ENCODE data around the gene TMPRSS15. TPM values are rescaled to one million over a fixed set of nuclear protein-coding genes. Genes with fewer than 3 reads are reported as not detected.

The TMPRSS15 gene
- total RNA-seq, 1 experiment from 2014 or later, result not detected

- TF ChIP-seq ZNF512 (CRISPR knock-in tag; IDR thresholded peaks at IDR 0.05; ENCODE audit: borderline replicate concordance), result no peak
- TF ChIP-seq USF1 (CRISPR knock-in tag; IDR thresholded peaks at IDR 0.05), result no peak
- TF ChIP-seq CDX4 (CRISPR knock-in tag; IDR thresholded peaks at IDR 0.05; ENCODE audit: borderline replicate concordance), result no peak
Measured at GRCh38 chr21:18424276-18424675, 20.7 kb upstream of the TMPRSS15 start (continued).

- Mint-ChIP-seq H3K4me1 (peaks cover 4% of the 10 kb centered on the region), H3K4me3 (no peak overlapping the region), H3K9me3 (no peaks in the 10 kb centered on the region), H3K27me3 (ENCODE audit: low read depth) (no peaks in the 10 kb centered on the region), H3K27ac (no peak overlapping the region), H3K36me3 (no peaks in the 10 kb centered on the region)
- no peak for TF ChIP-seq FOXP1 (CRISPR knock-in tag; IDR thresholded peaks at IDR 0.05; ENCODE audit: borderline replicate concordance)
- TF ChIP-seq ZNF263 (CRISPR knock-in tag; IDR thresholded peaks at IDR 0.05; ENCODE audit: low read depth), result no peak
- TF ChIP-seq E2F1 (CRISPR knock-in tag; IDR thresholded peaks at IDR 0.05), result no peak
- no peak for TF ChIP-seq SMAD3 (CRISPR knock-in tag; IDR thresholded peaks at IDR 0.05; ENCODE audit: borderline replicate concordance)
- TF ChIP-seq NR2C2 (CRISPR knock-in tag; IDR thresholded peaks at IDR 0.05), result no peak
- no peak for TF ChIP-seq CBFB (CRISPR knock-in tag; IDR thresholded peaks at IDR 0.05; ENCODE audit: low read depth)
- no peak for TF ChIP-seq PRRX2 (CRISPR knock-in tag; IDR thresholded peaks at IDR 0.05)
- no peak for TF ChIP-seq USF1 (CRISPR knock-in tag; IDR thresholded peaks at IDR 0.05)
- no peak for TF ChIP-seq ZNF232 (CRISPR knock-in tag; IDR thresholded peaks at IDR 0.05)
- TF ChIP-seq IRF1 (CRISPR knock-in tag; IDR thresholded peaks at IDR 0.05), result no peak
- TF ChIP-seq GTF2I (CRISPR knock-in tag; conservative IDR thresholded peaks at IDR 0.05), result no peak
- TF ChIP-seq ZNF121 (CRISPR knock-in tag; IDR thresholded peaks at IDR 0.05), result no peak
- no peak for TF ChIP-seq E2F4 (CRISPR knock-in tag; IDR thresholded peaks at IDR 0.05; ENCODE audit: borderline replicate concordance, low read depth)
- TF ChIP-seq GRHL2 (CRISPR knock-in tag; IDR thresholded peaks at IDR 0.05; ENCODE audit: insufficient replicate concordance, severe bottlenecking), result no peak
- no peak for TF ChIP-seq NR1H2 (CRISPR knock-in tag; IDR thresholded peaks at IDR 0.05)
- TF ChIP-seq FOXK1 (CRISPR knock-in tag; IDR thresholded peaks at IDR 0.05), result no peak
- no peak for TF ChIP-seq MAX (CRISPR knock-in tag; IDR thresholded peaks at IDR 0.05)
- TF ChIP-seq IRF2 (CRISPR knock-in tag; IDR thresholded peaks at IDR 0.05; ENCODE audit: borderline replicate concordance, low read depth), result no peak
- TF ChIP-seq ATF1 (CRISPR knock-in tag; IDR thresholded peaks at IDR 0.05), result no peak
- TF ChIP-seq ESRRA (CRISPR knock-in tag; IDR thresholded peaks at IDR 0.05; ENCODE audit: borderline replicate concordance), result no peak
- DNase-seq (ENCODE audit: low spot score) (no peak), ATAC-seq (no peak)
- ChIA-PET CTCF (no interaction called here), POLR2A (no interaction called here)
Measured at GRCh38 chr21:18417141-18417790, 13.7 kb upstream of the TMPRSS15 start.

Measured in WTC11 (cell line).